ENCODE results near the gene GNS. TPM values are rescaled to one million over a fixed set of nuclear protein-coding genes. Genes with fewer than 3 reads are reported as not detected.
A peak's percentile ranks its signal among the peaks of the same experiment; 100 is the strongest.
"Not testable (repeated sequence)": the region's sequence is repeated elsewhere in the genome, so short reads cannot be mapped to it uniquely, and the experiment has no call there.

Gene GNS
- polyA plus RNA-seq, 4 donors, result 8.3 to 584 (median 24.0) TPM

DNA sequence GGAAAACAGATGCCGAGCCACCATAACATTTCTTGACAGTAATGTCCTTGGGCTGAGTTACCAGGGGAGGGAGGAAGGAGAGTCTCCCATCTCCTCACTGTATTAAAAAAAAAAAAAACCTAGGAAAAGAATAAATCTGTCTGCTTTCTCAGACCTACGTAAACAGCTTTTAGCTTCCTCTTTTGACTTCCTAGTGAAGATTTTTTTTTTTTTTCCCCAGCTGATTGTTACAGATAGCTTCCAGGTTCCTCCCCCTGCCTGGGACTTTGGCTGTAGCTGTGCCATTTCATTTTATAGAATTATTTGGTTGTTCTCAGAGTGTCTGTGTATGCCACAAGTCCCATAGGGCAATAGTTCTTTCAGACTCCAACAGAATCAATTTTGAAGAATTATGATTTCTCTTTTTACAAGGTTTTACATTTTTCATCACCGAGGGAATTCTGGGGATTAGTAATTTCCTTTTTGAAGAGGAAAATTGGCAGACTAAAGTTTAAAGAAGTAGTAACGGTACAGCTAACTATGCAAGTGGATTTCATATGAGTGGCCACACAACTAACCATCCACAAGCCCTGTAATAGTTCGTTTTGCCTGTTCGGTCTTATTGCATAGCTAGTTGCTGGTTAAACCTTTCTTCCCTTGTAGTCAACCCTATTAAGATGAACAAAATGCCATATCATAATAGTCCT is 23.1 kb upstream of the GNS start:
- Histone ChIP-seq H3K27ac (ENCODE audit: low read depth in 1 of 3, low read length in 2 of 3) (peak overlapping the region in 1 of 3 donors; percentile 92), H3K36me3 (ENCODE audit: control insufficient read depth in 3 of 3, insufficient read depth in 2 of 3, low read depth in 1 of 3, low read length in 3 of 3) (peaks cover 0 to 5% (median 0%) of the 10 kb centered on the region in 3 donors), H3K4me3 (ENCODE audit: low read depth in 1 of 3, low read length in 3 of 3) (peak overlapping the region in 2 of 3 donors; percentile 64 to 72), H3K27me3 (ENCODE audit: control insufficient read depth in 3 of 3, insufficient read depth in 3 of 3, low read length in 3 of 3) (peaks cover 0 to 8% (median 6%) of the 10 kb centered on the region in 3 donors), H3K9me3 (ENCODE audit: control insufficient read depth in 2 of 2, insufficient read depth in 1 of 2, low read depth in 1 of 2, low read length in 1 of 2) (no peaks in the 10 kb centered on the region), H3K4me1 (ENCODE audit: control insufficient read depth in 3 of 3, insufficient read depth in 2 of 3, low read depth in 1 of 3, low read length in 2 of 3) (peaks cover 0 to 15% (median 2%) of the 10 kb centered on the region in 3 donors)
- WGBS, 3 donors, result 23 to 37% (median 26%) methylated on average over 6 of the region's 6 CpGs
- DNase-seq (peak; percentile 18 to 45), FAIRE-seq (no peak)

DNA sequence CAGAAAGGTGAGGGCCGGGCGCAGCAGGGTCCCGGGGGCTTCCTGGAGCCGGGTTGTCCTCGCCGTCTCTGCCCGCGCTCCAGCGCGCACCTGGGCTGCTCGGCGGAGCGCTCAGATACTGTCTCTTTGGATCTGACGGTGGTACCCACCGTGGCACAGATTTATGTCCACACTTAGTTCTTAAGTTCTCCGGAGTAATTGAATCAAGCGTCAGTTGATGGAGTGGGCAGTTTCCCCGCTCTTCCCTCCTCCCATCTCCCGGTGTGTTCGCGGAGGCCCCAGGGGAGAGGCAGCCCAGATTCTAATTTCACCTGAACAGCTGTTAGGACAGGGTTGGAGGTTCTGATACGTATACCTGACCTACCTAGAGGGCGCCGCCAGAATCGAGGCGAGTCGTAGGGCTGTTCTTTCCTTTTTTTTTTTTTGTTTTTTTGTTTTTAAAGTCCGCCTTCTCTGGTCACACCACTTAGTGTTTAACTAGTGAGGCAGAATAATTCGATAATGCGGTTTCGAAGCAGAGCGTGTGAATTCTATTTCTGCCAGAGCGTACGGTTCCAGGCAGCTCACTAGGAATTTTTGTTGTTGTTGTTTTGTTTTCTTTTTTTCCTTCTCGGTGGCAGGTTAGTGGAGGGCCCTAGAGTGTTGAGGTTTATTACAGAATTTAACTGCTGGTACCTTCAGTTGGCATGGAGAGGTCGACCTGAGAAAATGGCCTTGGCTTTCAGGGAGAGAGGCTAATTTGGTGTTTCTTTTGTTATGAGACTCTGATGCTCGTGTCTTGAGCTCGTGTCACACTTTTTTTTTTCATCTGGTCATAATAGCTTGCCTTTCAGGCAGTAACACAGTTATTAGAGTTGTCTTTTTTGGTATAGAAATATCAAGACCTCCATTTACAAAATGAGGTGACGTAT is 22.3 kb upstream of the GNS start:
- 1 to 5% (median 3%) methylated on average over 39 of the region's 39 CpGs for WGBS, 3 donors
- peaks cover 0 to 8% (median 6%) of the 10 kb centered on the region in 3 donors for H3K27me3 ChIP-seq (ENCODE audit: control insufficient read depth in 3 of 3, insufficient read depth in 3 of 3, low read length in 3 of 3)
- H3K27ac ChIP-seq (ENCODE audit: low read depth in 1 of 3, low read length in 2 of 3), result peak overlapping the region; percentile 53 to 92 (median 85)

DNA sequence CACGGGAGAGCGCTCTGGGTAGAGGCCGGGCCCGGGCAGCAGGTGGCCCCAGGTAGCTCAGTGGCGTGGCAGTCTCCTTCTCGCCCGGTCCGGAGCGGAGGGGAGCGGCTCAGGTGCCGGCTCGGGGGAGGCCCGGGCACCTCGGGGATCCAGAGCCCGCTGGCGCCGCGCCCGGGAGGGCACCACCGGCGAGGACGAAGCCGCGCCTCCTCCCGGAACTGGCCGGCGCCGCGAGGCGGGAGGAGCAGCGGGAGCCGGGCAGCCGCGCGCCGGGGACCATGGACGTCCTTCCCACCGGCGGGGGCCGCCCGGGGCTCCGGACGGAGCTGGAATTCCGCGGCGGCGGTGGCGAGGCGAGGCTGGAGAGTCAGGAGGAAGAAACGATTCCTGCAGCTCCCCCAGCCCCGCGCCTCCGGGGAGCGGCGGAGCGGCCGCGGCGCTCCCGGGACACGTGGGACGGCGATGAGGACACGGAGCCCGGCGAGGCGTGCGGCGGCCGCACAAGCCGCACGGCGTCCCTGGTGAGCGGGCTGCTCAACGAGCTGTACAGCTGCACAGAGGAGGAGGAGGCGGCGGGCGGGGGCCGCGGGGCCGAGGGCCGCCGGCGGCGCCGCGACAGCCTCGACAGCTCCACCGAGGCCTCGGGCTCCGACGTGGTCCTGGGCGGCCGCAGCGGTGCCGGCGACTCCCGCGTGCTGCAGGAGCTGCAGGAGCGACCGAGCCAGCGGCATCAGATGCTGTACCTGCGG is 21.5 kb upstream of the GNS start:
- Histone ChIP-seq H3K27me3 (ENCODE audit: control insufficient read depth in 3 of 3, insufficient read depth in 3 of 3, low read length in 3 of 3) (peaks cover 0 to 8% (median 4%) of the 10 kb centered on the region in 3 donors), H3K36me3 (ENCODE audit: control insufficient read depth in 3 of 3, insufficient read depth in 2 of 3, low read depth in 1 of 3, low read length in 3 of 3) (no peaks in the 10 kb centered on the region), H3K27ac (ENCODE audit: low read depth in 1 of 3, low read length in 2 of 3) (peak overlapping the region; percentile 53 to 92 (median 85)), H3K9me3 (ENCODE audit: control insufficient read depth in 2 of 2, insufficient read depth in 1 of 2, low read depth in 1 of 2, low read length in 1 of 2) (no peaks in the 10 kb centered on the region), H3K4me1 (ENCODE audit: control insufficient read depth in 3 of 3, insufficient read depth in 2 of 3, low read depth in 1 of 3, low read length in 2 of 3) (peaks cover 0 to 15% (median 2%) of the 10 kb centered on the region in 3 donors), H3K4me3 (ENCODE audit: low read depth in 1 of 3, low read length in 3 of 3) (peak overlapping the region; percentile 17 to 72 (median 64))
- no peak for FAIRE-seq
- peak; percentile 71 to 85 for DNase-seq
- 1 to 2% (median 1%) methylated on average over 67 to 103 of the region's 103 CpGs for WGBS, 3 donors

More for the DNA sequence above, 22.3 kb upstream of the GNS start:
- DNase-seq, result peak; percentile 50 to 68
- FAIRE-seq, result no peak
- H3K36me3 ChIP-seq (ENCODE audit: control insufficient read depth in 3 of 3, insufficient read depth in 2 of 3, low read depth in 1 of 3, low read length in 3 of 3), result peaks cover 0 to 4% (median 0%) of the 10 kb centered on the region in 3 donors
- H3K4me1 ChIP-seq (ENCODE audit: control insufficient read depth in 3 of 3, insufficient read depth in 2 of 3, low read depth in 1 of 3, low read length in 2 of 3), result peaks cover 0 to 15% (median 2%) of the 10 kb centered on the region in 3 donors
- H3K4me3 ChIP-seq (ENCODE audit: low read depth in 1 of 3, low read length in 3 of 3), result peak overlapping the region; percentile 21 to 72 (median 64)
- no peaks in the 10 kb centered on the region for H3K9me3 ChIP-seq (ENCODE audit: control insufficient read depth in 2 of 2, insufficient read depth in 1 of 2, low read depth in 1 of 2, low read length in 1 of 2)

DNA sequence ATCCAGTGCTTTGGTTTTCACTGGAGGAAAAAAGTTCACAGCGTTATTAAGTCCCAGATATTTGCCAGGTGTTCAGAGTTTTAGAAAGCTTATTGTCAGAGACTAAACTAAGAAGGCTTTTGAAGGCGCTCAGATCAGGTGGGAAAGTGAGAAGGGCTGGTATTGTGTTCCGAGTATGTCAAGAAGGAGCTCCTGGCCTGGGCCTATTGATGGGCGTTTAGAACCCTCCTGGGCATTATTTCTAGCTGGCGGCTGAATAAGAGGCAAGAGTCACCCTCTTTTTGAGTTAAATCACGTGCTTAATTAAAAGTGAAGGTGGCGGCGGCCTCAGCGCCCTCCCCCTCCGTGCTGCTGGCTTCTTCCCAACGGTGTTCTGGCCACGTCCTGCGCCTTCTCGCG is 20.9 kb upstream of the GNS start:
- Histone ChIP-seq H3K27ac (ENCODE audit: low read depth in 1 of 3, low read length in 2 of 3) (peak overlapping the region; percentile 53 to 92 (median 85)), H3K27me3 (ENCODE audit: control insufficient read depth in 3 of 3, insufficient read depth in 3 of 3, low read length in 3 of 3) (peaks cover 0 to 8% (median 3%) of the 10 kb centered on the region in 3 donors), H3K36me3 (ENCODE audit: control insufficient read depth in 3 of 3, insufficient read depth in 2 of 3, low read depth in 1 of 3, low read length in 3 of 3) (no peaks in the 10 kb centered on the region), H3K9me3 (ENCODE audit: control insufficient read depth in 2 of 2, insufficient read depth in 1 of 2, low read depth in 1 of 2, low read length in 1 of 2) (no peaks in the 10 kb centered on the region), H3K4me1 (ENCODE audit: control insufficient read depth in 3 of 3, insufficient read depth in 2 of 3, low read depth in 1 of 3, low read length in 2 of 3) (peaks cover 0 to 15% (median 2%) of the 10 kb centered on the region in 3 donors), H3K4me3 (ENCODE audit: low read depth in 1 of 3, low read length in 3 of 3) (peak overlapping the region; percentile 17 to 72 (median 64))
- no peak for DNase-seq
- FAIRE-seq, result no peak
- WGBS, 3 donors, result 5 to 13% (median 10%) methylated on average over 15 of the region's 15 CpGs

DNA sequence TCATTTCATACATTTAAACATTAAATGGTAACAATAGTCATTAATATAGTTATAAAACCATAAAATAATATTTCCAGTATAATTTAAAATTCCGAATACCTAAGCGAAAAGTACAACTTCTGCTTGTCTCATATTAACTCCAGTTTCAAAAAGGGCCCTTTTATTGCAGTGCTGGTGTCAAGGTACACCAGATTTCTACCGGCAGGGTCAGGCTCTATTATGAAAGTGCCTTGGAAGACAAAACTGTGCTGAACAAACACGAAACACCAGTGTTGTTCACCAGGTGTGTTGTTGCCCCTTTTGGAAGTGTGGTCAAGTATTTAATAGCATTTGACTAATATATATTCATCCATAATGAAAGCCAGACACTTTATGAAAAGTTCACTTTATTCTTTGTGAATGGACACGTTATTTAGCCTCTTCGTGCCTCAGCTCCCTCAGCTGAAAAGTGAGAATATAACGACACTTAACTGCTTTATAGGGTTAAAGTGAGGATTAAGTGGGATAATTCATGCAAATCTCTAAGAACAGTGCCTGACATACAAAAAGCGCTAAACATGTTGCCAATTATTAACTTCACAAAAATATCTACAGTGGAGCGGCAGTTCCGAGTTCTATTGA is 20.3 kb upstream of the GNS start:
- no peak overlapping the region for H3K4me3 ChIP-seq (ENCODE audit: low read depth in 1 of 3, low read length in 3 of 3)
- DNase-seq, result peak; percentile 76 to 80

DNA sequence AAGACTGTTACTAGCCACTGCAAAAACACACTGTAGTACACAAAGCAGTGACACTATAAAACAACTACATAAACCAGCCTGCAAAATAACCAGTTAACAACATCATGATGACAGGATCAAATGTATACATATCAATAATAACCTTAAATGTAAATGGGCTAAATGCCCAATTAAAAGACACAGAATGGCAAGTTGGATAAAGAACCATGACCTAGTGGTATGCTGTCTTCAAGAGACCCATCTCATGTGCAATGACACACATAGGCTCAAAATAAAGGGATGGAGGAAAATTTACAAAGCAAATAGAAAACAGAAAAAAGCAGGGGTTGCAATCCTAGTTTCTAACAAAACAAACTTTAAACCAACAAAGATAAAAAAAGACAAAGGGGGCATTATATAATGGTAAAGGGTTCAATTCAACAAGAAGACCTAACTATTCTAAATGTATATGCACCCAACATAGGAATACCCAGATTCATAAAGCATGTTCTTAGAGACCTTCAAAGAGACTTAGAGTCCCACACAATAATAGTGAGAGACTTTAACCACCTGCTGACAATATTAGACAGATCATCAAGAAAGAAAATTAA is 16.0 kb upstream of the GNS start:
- Histone ChIP-seq H3K9me3 (ENCODE audit: control insufficient read depth in 2 of 2, insufficient read depth in 1 of 2, low read depth in 1 of 2, low read length in 1 of 2) (peaks cover 0 to 15% of the 10 kb centered on the region in 2 donors), H3K4me1 (ENCODE audit: control insufficient read depth in 3 of 3, insufficient read depth in 2 of 3, low read depth in 1 of 3, low read length in 2 of 3) (peaks cover 0 to 14% (median 0%) of the 10 kb centered on the region in 3 donors)
- not testable (repeated sequence) for H3K27ac ChIP-seq (ENCODE audit: low read depth in 1 of 3, low read length in 2 of 3); H3K4me3 ChIP-seq (ENCODE audit: low read depth in 1 of 3, low read length in 3 of 3); DNase-seq; H3K27me3 ChIP-seq (ENCODE audit: control insufficient read depth in 3 of 3, insufficient read depth in 3 of 3, low read length in 3 of 3); FAIRE-seq; H3K36me3 ChIP-seq (ENCODE audit: control insufficient read depth in 3 of 3, insufficient read depth in 2 of 3, low read depth in 1 of 3, low read length in 3 of 3)

More for the DNA sequence above, 20.3 kb upstream of the GNS start:
- H3K36me3 ChIP-seq (ENCODE audit: control insufficient read depth in 3 of 3, insufficient read depth in 2 of 3, low read depth in 1 of 3, low read length in 3 of 3), result no peaks in the 10 kb centered on the region
- peaks cover 0 to 4% of the 10 kb centered on the region in 2 donors for H3K9me3 ChIP-seq (ENCODE audit: control insufficient read depth in 2 of 2, insufficient read depth in 1 of 2, low read depth in 1 of 2, low read length in 1 of 2)
- peaks cover 0 to 15% (median 2%) of the 10 kb centered on the region in 3 donors for H3K4me1 ChIP-seq (ENCODE audit: control insufficient read depth in 3 of 3, insufficient read depth in 2 of 3, low read depth in 1 of 3, low read length in 2 of 3)
- WGBS, 3 donors, result 16 to 59% (median 33%) methylated on average over 10 of the region's 10 CpGs
- peak overlapping the region; percentile 4 to 92 (median 85) for H3K27ac ChIP-seq (ENCODE audit: low read depth in 1 of 3, low read length in 2 of 3)
- no peak for FAIRE-seq
- peaks cover 0 to 8% (median 3%) of the 10 kb centered on the region in 3 donors for H3K27me3 ChIP-seq (ENCODE audit: control insufficient read depth in 3 of 3, insufficient read depth in 3 of 3, low read length in 3 of 3)

DNA sequence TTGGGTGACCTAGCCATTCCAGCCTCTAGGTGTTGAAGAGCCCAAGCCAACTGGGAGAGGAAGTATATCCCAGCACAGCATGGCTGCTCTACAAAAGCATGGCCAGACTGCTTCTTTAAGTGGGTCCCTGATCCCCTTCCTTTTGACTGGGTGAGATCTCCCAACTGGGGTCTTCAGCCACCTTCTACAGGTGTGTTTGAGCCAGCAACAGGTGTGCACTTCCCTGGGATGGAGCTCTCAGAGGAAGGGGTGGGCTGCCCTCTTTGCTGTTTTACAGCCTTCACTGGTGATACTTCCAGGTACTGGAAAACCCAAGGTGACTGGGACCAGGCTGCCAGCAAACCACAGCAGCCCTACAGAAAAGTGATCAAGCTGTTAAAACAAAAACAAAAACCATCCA is 14.2 kb upstream of the GNS start:
- no peaks in the 10 kb centered on the region for H3K27me3 ChIP-seq (ENCODE audit: control insufficient read depth in 3 of 3, insufficient read depth in 3 of 3, low read length in 3 of 3)
- H3K36me3 ChIP-seq (ENCODE audit: control insufficient read depth in 3 of 3, insufficient read depth in 2 of 3, low read depth in 1 of 3, low read length in 3 of 3), result no peaks in the 10 kb centered on the region
- peaks cover 0 to 15% of the 10 kb centered on the region in 2 donors for H3K9me3 ChIP-seq (ENCODE audit: control insufficient read depth in 2 of 2, insufficient read depth in 1 of 2, low read depth in 1 of 2, low read length in 1 of 2)
- no peak for FAIRE-seq
- no peak overlapping the region for H3K4me3 ChIP-seq (ENCODE audit: low read depth in 1 of 3, low read length in 3 of 3)
- H3K27ac ChIP-seq (ENCODE audit: low read depth in 1 of 3, low read length in 2 of 3), result no peak overlapping the region
- DNase-seq, result no peak
- peaks cover 0 to 3% (median 0%) of the 10 kb centered on the region in 3 donors for H3K4me1 ChIP-seq (ENCODE audit: control insufficient read depth in 3 of 3, insufficient read depth in 2 of 3, low read depth in 1 of 3, low read length in 2 of 3)

All from small intestine (tissue), 7 donors.